Measurements from ENCODE around the gene SLC35A2. TPM values are rescaled to one million over a fixed set of nuclear protein-coding genes. Genes with fewer than 3 reads are reported as not detected.

Gene SLC35A2
- total RNA-seq, 4 donors from 2014 or later = 17.1 to 32.3 (median 24.3) TPM

- Histone ChIP-seq H3K27me3 (no peaks in the 10 kb centered on the region), H3K27ac (no peak overlapping the region), H3K36me3 (peaks cover 27% of the 10 kb centered on the region), H3K4me1 (peaks cover 8% of the 10 kb centered on the region), H3K9me3 (no peaks in the 10 kb centered on the region), H3K4me3 (no peak overlapping the region)
- 88% methylated on average over 5 of the region's 5 CpGs for WGBS
- no peak for DNase-seq (ENCODE audit: low spot score in 2 of 2)
- TF ChIP-seq POLR2AphosphoS5 (IDR thresholded peaks at IDR 0.05) (no peak), CTCF (IDR thresholded peaks at IDR 0.05) (no peak), POLR2A (IDR thresholded peaks at IDR 0.05) (no peak), EP300 (IDR thresholded peaks at IDR 0.05) (no peak)
Measured at GRCh38 chrX:48924270-48924669, 12.8 kb upstream of the SLC35A2 start.

- Histone ChIP-seq H3K36me3 (peaks cover 26% of the 10 kb centered on the region), H3K27ac (no peak overlapping the region), H3K27me3 (no peaks in the 10 kb centered on the region), H3K4me1 (peaks cover 9% of the 10 kb centered on the region), H3K9me3 (no peaks in the 10 kb centered on the region), H3K4me3 (no peak overlapping the region)
- no peak for DNase-seq (ENCODE audit: low spot score in 2 of 2)
- TF ChIP-seq POLR2A (IDR thresholded peaks at IDR 0.05) (no peak), EP300 (IDR thresholded peaks at IDR 0.05) (no peak), POLR2AphosphoS5 (IDR thresholded peaks at IDR 0.05) (no peak), CTCF (IDR thresholded peaks at IDR 0.05) (no peak)
- 95% methylated on average over 4 of the region's 13 CpGs for WGBS
Measured at GRCh38 chrX:48923771-48924170, 12.3 kb upstream of the SLC35A2 start.

GRCh38 chrX:48920718-48921104 is 9.3 kb upstream of the SLC35A2 start:
- no peak overlapping the region for H3K4me3 ChIP-seq
- peaks cover 26% of the 10 kb centered on the region for H3K36me3 ChIP-seq
- no peak overlapping the region for H3K27ac ChIP-seq
- no peak for DNase-seq (ENCODE audit: low spot score in 2 of 2)
- TF ChIP-seq EP300 (IDR thresholded peaks at IDR 0.05) (no peak), POLR2A (IDR thresholded peaks at IDR 0.05) (no peak), POLR2AphosphoS5 (IDR thresholded peaks at IDR 0.05) (no peak)
- H3K9me3 ChIP-seq = no peaks in the 10 kb centered on the region
- no peaks in the 10 kb centered on the region for H3K27me3 ChIP-seq
- whole genome bisulfite sequencing = 73% methylated on average over 4 of the region's 4 CpGs
- H3K4me1 ChIP-seq = peaks cover 28% of the 10 kb centered on the region

GRCh38 chrX:48919947-48920717 is 8.7 kb upstream of the SLC35A2 start:
- peaks cover 28% of the 10 kb centered on the region for H3K4me1 ChIP-seq
- peak overlapping the region; percentile 66 for H3K4me3 ChIP-seq
- no peaks in the 10 kb centered on the region for H3K27me3 ChIP-seq
- no peak for TF ChIP-seq EP300 (IDR thresholded peaks at IDR 0.05)
- no peak for TF ChIP-seq CTCF (IDR thresholded peaks at IDR 0.05)
- TF ChIP-seq POLR2AphosphoS5 (IDR thresholded peaks at IDR 0.05) = no peak
- no peak for TF ChIP-seq POLR2A (IDR thresholded peaks at IDR 0.05)
- peak overlapping the region; percentile 81 for H3K27ac ChIP-seq
- no peaks in the 10 kb centered on the region for H3K9me3 ChIP-seq
- no peak for DNase-seq (ENCODE audit: low spot score in 2 of 2)
- WGBS = 34% methylated on average over 7 of the region's 8 CpGs
- peaks cover 24% of the 10 kb centered on the region for H3K36me3 ChIP-seq

DNA sequence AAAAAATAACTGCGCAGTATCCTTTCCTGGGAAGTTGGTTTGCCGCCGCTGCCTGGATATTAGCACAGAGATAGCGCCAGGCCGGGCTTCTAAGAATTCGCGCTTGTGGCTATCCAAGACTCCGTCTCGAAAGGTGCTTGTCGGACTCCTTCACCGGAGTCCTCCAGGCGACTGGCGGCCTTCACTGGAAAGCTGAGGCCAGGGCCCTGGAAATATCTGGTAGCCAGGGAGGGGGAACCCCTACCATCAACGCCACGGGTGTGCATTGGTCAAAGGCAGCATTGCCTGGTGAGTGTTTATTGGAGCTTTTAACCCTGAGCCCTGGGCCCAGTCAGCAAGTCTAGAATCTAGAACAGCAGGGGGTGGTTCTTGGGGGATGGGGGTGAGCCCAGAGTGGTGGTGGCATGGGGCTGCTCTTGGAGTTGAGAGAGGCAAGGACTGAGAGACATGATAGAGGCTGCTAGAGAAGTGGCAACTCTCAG is 8.0 kb upstream of the SLC35A2 start:
- TF ChIP-seq CTCF (IDR thresholded peaks at IDR 0.05) = no peak
- TF ChIP-seq POLR2AphosphoS5 (IDR thresholded peaks at IDR 0.05) = no peak
- TF ChIP-seq POLR2A (IDR thresholded peaks at IDR 0.05) = no peak
- TF ChIP-seq EP300 (IDR thresholded peaks at IDR 0.05) = no peak
- H3K9me3 ChIP-seq = no peaks in the 10 kb centered on the region
- peaks cover 28% of the 10 kb centered on the region for H3K4me1 ChIP-seq
- peaks cover 22% of the 10 kb centered on the region for H3K36me3 ChIP-seq
- no peaks in the 10 kb centered on the region for H3K27me3 ChIP-seq
- 38% methylated on average over 7 of the region's 15 CpGs for WGBS
- H3K4me3 ChIP-seq = peak overlapping the region; percentile 66
- no peak for DNase-seq (ENCODE audit: low spot score in 2 of 2)
- peak overlapping the region; percentile 81 for H3K27ac ChIP-seq
